ENCODE measurements around the gene PPP4R4.
"Not testable (repeated sequence)": the region's sequence is repeated elsewhere in the genome, so short reads cannot be mapped to it uniquely, and the experiment has no call there.

DNA sequence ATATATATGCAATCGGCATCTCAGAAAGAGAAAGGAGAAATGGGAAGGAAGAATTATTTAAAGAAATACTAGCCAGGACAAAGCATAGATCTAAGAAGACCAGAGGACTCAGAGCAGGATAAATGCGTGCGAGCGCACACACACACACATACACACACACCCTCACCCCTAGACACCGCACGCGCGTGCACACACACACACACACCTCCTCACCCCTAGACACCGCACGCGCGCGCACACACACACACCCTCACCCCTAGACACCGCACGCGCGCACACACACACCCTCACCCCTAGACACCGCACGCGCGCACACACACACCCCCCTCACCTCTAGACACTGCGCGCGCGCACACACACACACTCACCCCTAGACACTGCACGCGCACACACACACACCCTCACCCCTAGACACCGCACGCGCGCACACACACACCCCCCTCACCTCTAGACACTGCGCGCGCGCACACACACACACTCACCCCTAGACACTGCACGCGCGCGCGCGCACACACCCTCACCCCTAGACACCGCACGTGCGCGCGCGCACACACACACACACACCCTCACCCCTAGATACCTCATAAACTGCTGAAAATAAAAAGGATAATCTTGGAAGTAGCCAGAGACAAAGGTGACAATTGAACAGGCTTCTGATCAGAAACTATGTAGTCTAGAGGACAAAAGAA lies 44.2 kb downstream of the PPP4R4 start:
- TF ChIP-seq, protein P1, sequence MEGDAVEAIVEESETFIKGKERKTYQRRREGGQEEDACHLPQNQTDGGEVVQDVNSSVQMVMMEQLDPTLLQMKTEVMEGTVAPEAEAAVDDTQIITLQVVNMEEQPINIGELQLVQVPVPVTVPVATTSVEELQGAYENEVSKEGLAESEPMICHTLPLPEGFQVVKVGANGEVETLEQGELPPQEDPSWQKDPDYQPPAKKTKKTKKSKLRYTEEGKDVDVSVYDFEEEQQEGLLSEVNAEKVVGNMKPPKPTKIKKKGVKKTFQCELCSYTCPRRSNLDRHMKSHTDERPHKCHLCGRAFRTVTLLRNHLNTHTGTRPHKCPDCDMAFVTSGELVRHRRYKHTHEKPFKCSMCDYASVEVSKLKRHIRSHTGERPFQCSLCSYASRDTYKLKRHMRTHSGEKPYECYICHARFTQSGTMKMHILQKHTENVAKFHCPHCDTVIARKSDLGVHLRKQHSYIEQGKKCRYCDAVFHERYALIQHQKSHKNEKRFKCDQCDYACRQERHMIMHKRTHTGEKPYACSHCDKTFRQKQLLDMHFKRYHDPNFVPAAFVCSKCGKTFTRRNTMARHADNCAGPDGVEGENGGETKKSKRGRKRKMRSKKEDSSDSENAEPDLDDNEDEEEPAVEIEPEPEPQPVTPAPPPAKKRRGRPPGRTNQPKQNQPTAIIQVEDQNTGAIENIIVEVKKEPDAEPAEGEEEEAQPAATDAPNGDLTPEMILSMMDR (conservative IDR thresholded peaks at IDR 0.05; ENCODE audit: low read depth, low read length) = not testable (repeated sequence)
- not testable (repeated sequence) for TF ChIP-seq EZH2 (IDR thresholded peaks at IDR 0.05; ENCODE audit: borderline replicate concordance, low read depth, low read length, poor library complexity, severe bottlenecking)
